Nephron progenitor cell (in vitro differentiated cells): Measurements from ENCODE around the gene TDP1.

Experiments
- DNase-seq: peaks from one replicate; pipeline ENCODE4 v3.0.0; 2021
- H3K27ac Mint-ChIP-seq: 2 replicates; pipeline ENCODE4 v1.8.0; 2021; ENCODE audit warnings: mild to moderate bottlenecking, moderate library complexity, mixed read lengths
- H3K27me3 Mint-ChIP-seq: 2 replicates; pipeline ENCODE4 v1.8.0; 2021; ENCODE audit warnings: mild to moderate bottlenecking, low read depth, mixed read lengths; ENCODE audit not compliant: poor library complexity
- H3K36me3 Mint-ChIP-seq: 2 replicates; pipeline ENCODE4 v1.8.0; 2021; ENCODE audit warnings: low read depth, mixed read lengths
- H3K4me1 Mint-ChIP-seq: 2 replicates; pipeline ENCODE4 v1.8.0; 2021; ENCODE audit warnings: mixed read lengths
- H3K4me3 Mint-ChIP-seq: 2 replicates; pipeline ENCODE4 v1.8.0; 2021; ENCODE audit warnings: mild to moderate bottlenecking, moderate library complexity, mixed read lengths
- H3K9me3 Mint-ChIP-seq: 2 replicates; pipeline ENCODE4 v1.8.0; 2021; ENCODE audit warnings: mild to moderate bottlenecking, moderate library complexity, mixed read lengths
- CTCF ChIP-seq: fragments of 200-600 bp; sonication (generic); IDR thresholded peaks from 2 replicates; pipeline ENCODE4 v1.5.0; 2021; ENCODE audit warnings: antibody characterized with exemption

The TDP1 gene

DNA sequence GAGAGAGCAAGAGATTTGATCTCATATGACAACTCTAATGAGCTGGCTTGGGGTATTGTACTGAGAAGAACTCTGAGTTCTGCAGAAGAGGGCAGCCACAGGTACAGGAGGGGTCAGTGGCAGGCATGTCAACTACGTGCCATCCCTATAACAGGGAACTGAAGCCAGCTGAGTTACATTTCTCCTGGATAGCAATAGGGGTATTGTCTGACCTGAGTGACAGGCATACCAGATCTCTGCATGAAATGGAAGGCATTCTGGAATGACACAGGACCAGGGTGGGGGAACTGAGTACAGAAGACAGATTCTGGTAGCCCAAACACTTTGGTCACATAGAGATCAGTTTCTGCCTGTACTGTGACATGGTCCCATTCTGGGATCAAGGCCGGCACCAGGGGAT, 37.0 kb upstream of the TDP1 start:
- no peak overlapping the region for H3K4me3 Mint-ChIP-seq
- no peaks in the 10 kb centered on the region for H3K9me3 Mint-ChIP-seq
- TF ChIP-seq CTCF = no peak
- H3K36me3 Mint-ChIP-seq = no peaks in the 10 kb centered on the region
- no peaks in the 10 kb centered on the region for H3K4me1 Mint-ChIP-seq
- H3K27ac Mint-ChIP-seq = peak overlapping the region; percentile 4
- H3K27me3 Mint-ChIP-seq = peaks cover 3% of the 10 kb centered on the region
- no peak for DNase-seq

DNA sequence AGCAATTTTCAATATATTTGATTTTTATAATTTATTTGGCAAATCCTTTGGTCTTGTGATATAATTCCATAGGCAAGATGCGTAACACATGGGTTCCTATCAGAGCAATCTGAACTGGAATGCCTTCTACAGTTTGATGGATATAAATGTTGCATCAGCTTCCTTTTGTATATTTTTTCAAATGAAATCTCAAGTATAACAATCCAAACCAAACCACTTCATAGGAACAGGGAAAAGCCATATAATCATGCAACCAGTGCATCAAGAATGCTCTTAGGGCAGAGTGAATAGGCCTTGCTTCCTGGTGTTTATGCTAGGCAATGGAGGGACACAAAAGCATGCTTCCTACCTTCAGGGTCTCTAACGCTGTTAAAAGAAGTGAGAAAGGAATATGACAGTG, 35.7 kb upstream of the TDP1 start:
- DNase-seq = no peak
- H3K27me3 Mint-ChIP-seq = no peaks in the 10 kb centered on the region
- H3K27ac Mint-ChIP-seq = no peak overlapping the region
- no peaks in the 10 kb centered on the region for H3K4me1 Mint-ChIP-seq
- no peak overlapping the region for H3K4me3 Mint-ChIP-seq
- H3K36me3 Mint-ChIP-seq = peaks cover 6% of the 10 kb centered on the region
- no peaks in the 10 kb centered on the region for H3K9me3 Mint-ChIP-seq
- TF ChIP-seq CTCF = no peak

DNA sequence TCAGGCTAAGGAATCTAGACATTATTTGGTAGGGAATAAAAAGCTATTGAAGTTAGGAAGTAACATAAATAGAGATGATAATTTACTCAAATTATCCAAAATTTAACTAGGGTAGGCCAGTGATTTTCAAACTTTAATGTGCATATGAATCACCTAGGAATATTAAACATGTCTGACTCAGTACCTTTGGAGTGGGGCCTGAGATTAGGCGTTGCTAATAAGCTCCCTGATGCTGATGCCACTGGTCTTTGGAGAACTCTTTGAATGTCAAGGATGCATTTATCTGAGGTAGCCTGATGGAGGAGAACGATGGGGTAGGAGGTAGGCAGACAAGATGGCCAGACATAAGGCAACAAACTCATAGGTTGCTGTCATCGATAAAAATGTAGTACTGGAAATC, 34.4 kb upstream of the TDP1 start:
- no peaks in the 10 kb centered on the region for H3K27me3 Mint-ChIP-seq
- no peak for DNase-seq
- H3K36me3 Mint-ChIP-seq = peaks cover 9% of the 10 kb centered on the region
- H3K27ac Mint-ChIP-seq = no peak overlapping the region
- no peak for TF ChIP-seq CTCF
- H3K9me3 Mint-ChIP-seq = no peaks in the 10 kb centered on the region
- H3K4me1 Mint-ChIP-seq = no peaks in the 10 kb centered on the region
- no peak overlapping the region for H3K4me3 Mint-ChIP-seq

DNA sequence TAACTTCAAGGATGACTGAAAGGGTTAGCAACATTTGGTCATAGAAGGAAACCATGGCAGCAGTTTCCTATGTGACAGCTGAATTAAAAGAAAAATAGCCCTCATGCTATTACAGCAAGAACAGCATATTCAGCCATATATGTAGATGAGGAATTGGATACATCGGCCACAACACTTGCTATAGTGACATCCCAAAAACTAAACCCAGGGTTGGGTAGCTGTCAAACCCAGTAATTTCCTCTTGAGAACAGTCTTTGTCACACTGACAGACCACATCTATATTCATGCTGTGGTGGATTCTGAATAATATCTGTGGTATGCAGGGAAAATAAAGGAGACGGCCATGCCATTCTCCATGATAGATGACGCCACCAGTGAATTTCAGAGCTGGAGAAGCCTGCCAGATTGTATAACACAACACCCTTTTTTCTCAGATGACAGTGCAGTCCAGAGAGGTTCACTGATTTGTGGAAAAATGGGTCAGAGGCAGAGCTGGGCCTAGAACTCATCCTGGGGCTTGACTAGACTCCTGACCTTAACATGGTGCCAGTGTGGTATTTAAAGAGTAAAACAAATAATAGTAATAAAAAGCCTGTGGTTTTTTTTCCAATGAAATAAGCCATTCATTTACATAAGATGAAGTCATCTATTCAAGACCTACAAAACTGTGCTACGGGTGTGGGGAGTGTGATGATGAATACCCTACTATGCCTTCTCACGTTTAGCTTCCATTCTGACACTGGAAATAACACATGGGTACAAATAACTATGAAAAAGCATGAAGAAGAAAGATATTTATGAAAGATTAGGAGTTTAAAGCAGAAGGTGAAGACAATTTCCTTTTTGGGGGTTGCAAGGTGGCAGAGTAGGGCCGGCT, 33.5 kb upstream of the TDP1 start:
- H3K27ac Mint-ChIP-seq = no peak overlapping the region
- H3K4me3 Mint-ChIP-seq = no peak overlapping the region
- H3K36me3 Mint-ChIP-seq = peaks cover 11% of the 10 kb centered on the region
- no peak for TF ChIP-seq CTCF
- DNase-seq = no peak
- no peaks in the 10 kb centered on the region for H3K4me1 Mint-ChIP-seq
- no peaks in the 10 kb centered on the region for H3K9me3 Mint-ChIP-seq
- no peaks in the 10 kb centered on the region for H3K27me3 Mint-ChIP-seq

- no peak for TF ChIP-seq CTCF
- H3K9me3 Mint-ChIP-seq = no peaks in the 10 kb centered on the region
- H3K4me3 Mint-ChIP-seq = no peak overlapping the region
- H3K4me1 Mint-ChIP-seq = no peaks in the 10 kb centered on the region
- H3K36me3 Mint-ChIP-seq = peaks cover 11% of the 10 kb centered on the region
- no peak for DNase-seq
- H3K27me3 Mint-ChIP-seq = no peaks in the 10 kb centered on the region
- H3K27ac Mint-ChIP-seq = no peak overlapping the region
Measured at GRCh38 chr14:89924268-89924667, 31.5 kb upstream of the TDP1 start.

GRCh38 chr14:89926694-89927093, 29.0 kb upstream of the TDP1 start:
- H3K27ac Mint-ChIP-seq = no peak overlapping the region
- H3K4me3 Mint-ChIP-seq = no peak overlapping the region
- H3K4me1 Mint-ChIP-seq = no peaks in the 10 kb centered on the region
- no peaks in the 10 kb centered on the region for H3K27me3 Mint-ChIP-seq
- no peak for DNase-seq
- TF ChIP-seq CTCF = no peak
- no peaks in the 10 kb centered on the region for H3K9me3 Mint-ChIP-seq
- H3K36me3 Mint-ChIP-seq = peaks cover 19% of the 10 kb centered on the region
